SU-DHL-6 (cell line): Measurements from ENCODE around the gene PDLIM7.

Source experiments
- H2AFZ ChIP-seq: fragments of 200-600 bp; sonication (generic); 2 replicates; pipeline ENCODE4 v1.6.1; 2014; ENCODE audit warnings: low read depth, mild to moderate bottlenecking, moderate library complexity, mixed read lengths, antibody characterized with exemption, low read length; ENCODE audit not compliant: severe bottlenecking
- H3F3A ChIP-seq: fragments of 200-600 bp; shearing (Covaris generic); 2 replicates; pipeline ENCODE4 v1.6.0; 2016; ENCODE audit warnings: antibody characterized with exemption, mild to moderate bottlenecking; ENCODE audit not compliant: insufficient read depth
- H3K27ac ChIP-seq: fragments of 200-600 bp; sonication (generic); 2 replicates; pipeline ENCODE4 v1.5.1; 2016; ENCODE audit warnings: low read depth, mild to moderate bottlenecking, low read length, moderate library complexity, mixed read lengths
- H3K27me3 ChIP-seq: fragments of 200-600 bp; sonication (generic), shearing (Covaris generic); 2 replicates; pipeline ENCODE4 v1.6.0; 2014; ENCODE audit warnings: mild to moderate bottlenecking, low read length
- H3K36me3 ChIP-seq: fragments of 200-600 bp; sonication (generic); 2 replicates; pipeline ENCODE4 v1.6.1; 2014; ENCODE audit warnings: mild to moderate bottlenecking, low read length, mixed read lengths
- H3K4me2 ChIP-seq: fragments of 300-600, 200-600 bp; shearing (Covaris generic), sonication (generic); 2 replicates; pipeline ENCODE4 v1.6.0; 2014; ENCODE audit warnings: low read length, low read depth, mild to moderate bottlenecking; ENCODE audit not compliant: poor library complexity, severe bottlenecking
- H3K4me3 ChIP-seq: fragments of 200-600 bp; sonication (generic); 2 replicates; pipeline ENCODE4 v1.5.1; 2014; ENCODE audit warnings: antibody characterized with exemption, low read length, mild to moderate bottlenecking, mixed read lengths; ENCODE audit not compliant: insufficient read depth, poor library complexity, severe bottlenecking
- H3K79me2 ChIP-seq: fragments of 200-600 bp; sonication (generic); 2 replicates; pipeline ENCODE4 v1.6.1; 2014; ENCODE audit warnings: mild to moderate bottlenecking, low read length, moderate library complexity; ENCODE audit not compliant: insufficient read depth
- H3K9ac ChIP-seq: fragments of 200-600 bp; sonication (generic); 2 replicates; pipeline ENCODE4 v1.7.0; 2014; ENCODE audit warnings: mild to moderate bottlenecking, low read length
- H3K9me2 ChIP-seq: fragments of 200-600 bp; sonication (generic); replicated peaks from 2 replicates; pipeline ENCODE4 v1.6.1; 2014; ENCODE audit warnings: low read length; ENCODE audit not compliant: insufficient read depth
- H3K9me3 ChIP-seq: fragments of 200-600 bp; sonication (generic); 2 replicates; pipeline ENCODE4 v1.6.1; 2014; ENCODE audit warnings: low read length, mixed read lengths; ENCODE audit not compliant: insufficient read depth
- H4K20me1 ChIP-seq: fragments of 200-600 bp; sonication (generic); 2 replicates; pipeline ENCODE4 v1.6.1; 2014; ENCODE audit warnings: low read depth, mild to moderate bottlenecking, antibody characterized with exemption, low read length, moderate library complexity, mixed read lengths
- EZH2phosphoT487 ChIP-seq: fragments of 200-600 bp; sonication (generic), shearing (Covaris generic); conservative IDR thresholded peaks from 2 replicates; pipeline ENCODE4 v1.6.1; 2018; ENCODE audit warnings: mild to moderate bottlenecking, antibody characterized with exemption, low read length, moderate library complexity, mixed read lengths
- TF ChIP-seq, protein P1 (sequence below): fragments of 200-600 bp; sonication (generic); IDR thresholded peaks from one replicate; pipeline ENCODE4 v1.5.1; 2017; ENCODE audit warnings: antibody characterized with exemption, mild to moderate bottlenecking, low read length, moderate library complexity; ENCODE audit not compliant: insufficient read depth, poor library complexity, severe bottlenecking

Gene PDLIM7

DNA sequence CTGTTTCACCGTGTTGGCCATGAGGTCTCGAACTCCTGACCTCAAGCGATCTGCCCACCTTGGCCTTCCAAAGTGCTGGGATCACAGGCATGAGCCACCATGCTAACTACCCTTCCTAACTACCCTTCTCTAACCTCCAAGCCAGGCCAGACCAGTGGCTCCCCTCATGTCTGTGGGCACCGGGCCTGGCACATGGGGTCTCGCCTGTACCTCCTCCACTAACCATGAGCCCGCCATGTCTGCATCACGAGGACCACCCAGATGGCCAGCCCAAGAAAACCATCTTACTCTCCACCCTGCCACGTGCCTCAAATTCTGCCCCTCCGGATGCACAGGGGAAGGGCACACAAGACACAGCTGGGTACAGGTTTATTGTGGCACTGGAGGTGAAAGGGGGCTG lies 14.4 kb downstream of the PDLIM7 start:
- no peaks in the 10 kb centered on the region for H3K36me3 ChIP-seq
- H3K27me3 ChIP-seq: no peaks in the 10 kb centered on the region
- no peaks in the 10 kb centered on the region for H3K9me2 ChIP-seq
- H3K9ac ChIP-seq: no peak overlapping the region
- H3K79me2 ChIP-seq: no peaks in the 10 kb centered on the region
- no peak overlapping the region for H2AFZ ChIP-seq
- H3K9me3 ChIP-seq: no peaks in the 10 kb centered on the region
- no peak for TF ChIP-seq EZH2phosphoT487
- TF ChIP-seq, protein P1, sequence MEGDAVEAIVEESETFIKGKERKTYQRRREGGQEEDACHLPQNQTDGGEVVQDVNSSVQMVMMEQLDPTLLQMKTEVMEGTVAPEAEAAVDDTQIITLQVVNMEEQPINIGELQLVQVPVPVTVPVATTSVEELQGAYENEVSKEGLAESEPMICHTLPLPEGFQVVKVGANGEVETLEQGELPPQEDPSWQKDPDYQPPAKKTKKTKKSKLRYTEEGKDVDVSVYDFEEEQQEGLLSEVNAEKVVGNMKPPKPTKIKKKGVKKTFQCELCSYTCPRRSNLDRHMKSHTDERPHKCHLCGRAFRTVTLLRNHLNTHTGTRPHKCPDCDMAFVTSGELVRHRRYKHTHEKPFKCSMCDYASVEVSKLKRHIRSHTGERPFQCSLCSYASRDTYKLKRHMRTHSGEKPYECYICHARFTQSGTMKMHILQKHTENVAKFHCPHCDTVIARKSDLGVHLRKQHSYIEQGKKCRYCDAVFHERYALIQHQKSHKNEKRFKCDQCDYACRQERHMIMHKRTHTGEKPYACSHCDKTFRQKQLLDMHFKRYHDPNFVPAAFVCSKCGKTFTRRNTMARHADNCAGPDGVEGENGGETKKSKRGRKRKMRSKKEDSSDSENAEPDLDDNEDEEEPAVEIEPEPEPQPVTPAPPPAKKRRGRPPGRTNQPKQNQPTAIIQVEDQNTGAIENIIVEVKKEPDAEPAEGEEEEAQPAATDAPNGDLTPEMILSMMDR: no peak
- no peak overlapping the region for H3K27ac ChIP-seq
- H3K4me2 ChIP-seq: no peak overlapping the region
- no peaks in the 10 kb centered on the region for H3F3A ChIP-seq
- no peaks in the 10 kb centered on the region for H4K20me1 ChIP-seq
- H3K4me3 ChIP-seq: no peak overlapping the region

DNA sequence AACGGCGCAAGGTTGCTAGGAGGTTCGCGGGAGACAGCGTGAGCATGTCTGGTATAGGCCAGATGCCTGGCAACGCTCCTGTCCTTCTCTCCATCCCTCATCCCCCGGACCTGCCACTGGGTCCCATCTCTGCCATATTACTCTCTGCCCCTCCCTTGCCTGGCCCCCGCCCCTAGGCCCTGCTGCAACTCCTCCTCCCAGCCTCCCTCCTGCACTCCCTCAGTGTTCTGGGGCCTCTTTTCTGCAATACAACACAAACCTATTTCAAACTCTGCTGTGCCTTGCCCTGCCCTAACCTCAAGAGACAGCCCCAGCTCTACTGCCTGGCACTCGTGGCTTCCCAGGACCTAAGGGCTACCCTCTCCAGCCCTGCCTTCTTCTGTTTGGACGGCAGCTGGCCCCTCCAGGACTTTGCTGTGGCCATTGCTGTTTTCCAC lies 15.0 kb downstream of the PDLIM7 start:
- H3K36me3 ChIP-seq: no peaks in the 10 kb centered on the region
- H3K9me2 ChIP-seq: no peaks in the 10 kb centered on the region
- no peaks in the 10 kb centered on the region for H3K9me3 ChIP-seq
- H3K9ac ChIP-seq: no peak overlapping the region
- no peaks in the 10 kb centered on the region for H3K27me3 ChIP-seq
- H3F3A ChIP-seq: no peaks in the 10 kb centered on the region
- H3K27ac ChIP-seq: no peak overlapping the region
- H3K4me3 ChIP-seq: no peak overlapping the region
- H4K20me1 ChIP-seq: no peaks in the 10 kb centered on the region
- TF ChIP-seq, protein P1: no peak
- TF ChIP-seq EZH2phosphoT487: no peak
- no peak overlapping the region for H2AFZ ChIP-seq
- H3K79me2 ChIP-seq: no peaks in the 10 kb centered on the region
- no peak overlapping the region for H3K4me2 ChIP-seq

DNA sequence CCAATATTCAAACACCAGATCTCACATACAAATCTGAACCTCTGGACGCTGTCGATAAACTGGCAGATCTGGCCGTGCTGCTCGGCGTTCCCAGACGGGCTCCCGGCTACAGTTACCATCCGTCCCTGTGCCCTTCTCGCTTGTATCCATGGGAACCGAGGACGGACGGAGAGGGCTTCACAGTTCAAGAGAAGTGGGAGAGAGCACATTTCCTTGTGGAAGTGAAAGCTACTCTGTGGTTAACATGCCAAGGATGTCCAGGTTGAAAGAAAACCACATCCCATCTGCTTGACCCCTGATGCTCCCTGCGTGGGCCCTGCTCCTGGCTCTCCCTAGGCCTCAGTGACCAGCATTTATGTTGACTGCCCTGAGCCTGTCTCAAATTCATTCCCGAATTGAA lies 17.6 kb downstream of the PDLIM7 start:
- Histone ChIP-seq H3K9me3 (no peaks in the 10 kb centered on the region), H3K36me3 (no peaks in the 10 kb centered on the region), H3K27me3 (no peaks in the 10 kb centered on the region), H4K20me1 (no peaks in the 10 kb centered on the region), H3K9me2 (no peaks in the 10 kb centered on the region), H3K4me3 (no peak overlapping the region), H2AFZ (no peak overlapping the region), H3K27ac (no peak overlapping the region), H3K79me2 (no peaks in the 10 kb centered on the region), H3F3A (no peaks in the 10 kb centered on the region; the same call in 1 of the 2 replicates), H3K9ac (no peak overlapping the region), H3K4me2 (no peak overlapping the region)
- TF ChIP-seq EZH2phosphoT487: no peak

DNA sequence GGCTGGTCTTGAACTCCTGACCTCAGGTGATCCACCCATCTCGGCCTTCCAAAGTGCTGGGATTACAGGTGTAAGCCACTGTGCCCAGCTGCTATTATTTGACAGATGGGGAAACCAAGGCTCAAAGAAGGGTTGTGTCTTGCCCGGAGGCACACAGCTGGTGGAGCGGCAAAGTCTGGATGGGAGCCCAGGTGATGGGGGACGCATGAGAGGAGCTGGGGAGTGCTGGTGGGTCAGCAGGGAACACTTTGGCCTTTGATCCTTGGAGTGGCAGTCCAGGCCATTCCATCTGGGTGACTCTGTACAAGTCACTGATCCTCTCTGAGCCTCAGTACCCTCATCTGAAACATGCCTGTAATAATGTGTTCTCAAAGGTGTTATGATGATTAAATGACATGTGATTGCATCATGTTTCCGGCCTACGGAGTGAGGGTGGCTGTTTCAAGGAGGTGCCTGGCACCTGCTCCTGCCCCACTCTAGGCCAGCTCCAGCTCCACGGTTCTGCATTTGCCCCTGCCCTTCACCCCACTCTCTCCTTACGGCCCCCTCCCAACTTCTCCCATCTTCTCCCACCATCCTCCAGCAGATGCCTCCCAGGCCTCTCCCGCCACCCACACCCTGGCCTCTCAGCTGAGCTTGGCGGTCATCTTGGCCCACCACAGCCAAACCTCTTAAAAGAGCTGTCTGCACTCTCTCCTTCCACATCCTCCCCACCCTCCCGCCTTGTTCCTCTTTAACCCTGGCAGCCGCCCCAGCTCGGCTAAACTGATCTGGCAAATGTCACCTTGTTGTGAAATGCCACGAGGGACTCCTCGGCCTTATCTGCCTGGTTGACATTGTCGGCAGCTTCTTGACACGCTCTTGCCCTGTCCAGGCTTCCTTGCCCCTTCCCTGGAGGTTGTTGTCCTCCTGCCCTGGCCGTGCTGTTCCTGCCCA lies 18.4 kb downstream of the PDLIM7 start:
- no peak overlapping the region for H3K4me3 ChIP-seq
- H3K4me2 ChIP-seq: no peak overlapping the region
- no peaks in the 10 kb centered on the region; the same call in 1 of the 2 replicates for H3F3A ChIP-seq
- no peaks in the 10 kb centered on the region for H3K79me2 ChIP-seq
- no peaks in the 10 kb centered on the region for H4K20me1 ChIP-seq
- peak overlapping the region; percentile 50 for H3K27ac ChIP-seq
- no peaks in the 10 kb centered on the region for H3K9me2 ChIP-seq
- no peaks in the 10 kb centered on the region for H3K36me3 ChIP-seq
- H3K27me3 ChIP-seq: no peaks in the 10 kb centered on the region
- peak overlapping the region; percentile 14; the same call in 1 of the 2 replicates for H3K9ac ChIP-seq
- TF ChIP-seq, protein P1: no peak
- H2AFZ ChIP-seq: no peak overlapping the region
- H3K9me3 ChIP-seq: no peaks in the 10 kb centered on the region
